ENCODE results near the gene ROBO1. TPM values are rescaled to one million over a fixed set of nuclear protein-coding genes. Genes with fewer than 3 reads are reported as not detected.

ROBO1 gene
- total and polyA plus RNA-seq, 2 experiments from 2014 or later = 29.3 to 171 TPM

DNA sequence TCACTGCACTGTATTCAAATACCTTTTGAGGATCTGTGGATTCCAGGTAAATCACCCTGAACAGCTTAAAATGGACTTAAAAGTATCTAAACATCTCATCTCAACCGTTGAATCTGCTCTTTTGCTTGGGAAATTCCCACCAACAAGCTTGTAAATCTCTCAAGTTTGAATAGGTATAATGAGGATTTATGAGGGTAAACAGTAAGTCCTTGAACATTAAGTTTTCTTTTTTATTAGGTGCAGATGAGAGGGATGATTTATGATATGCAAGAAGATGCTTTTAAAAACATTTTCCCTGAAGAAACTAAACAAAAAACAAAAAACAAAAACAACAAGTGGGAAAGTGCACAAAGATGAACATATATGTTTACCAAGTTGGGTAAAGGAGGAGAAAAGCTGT, 290.6 kb downstream of the ROBO1 start:
- DNase-seq (ENCODE audit: low read depth in 1 of 2, low spot score in 1 of 2) = no peak
- Histone ChIP-seq H3K27me3 (no peaks in the 10 kb centered on the region), H3K9me3 (ENCODE audit: low read depth) (no peaks in the 10 kb centered on the region), H3K4me1 (ENCODE audit: low read depth) (no peaks in the 10 kb centered on the region), H3K27ac (no peak overlapping the region), H3K4me3 (no peak overlapping the region), H3K36me3 (no peaks in the 10 kb centered on the region)
- TF ChIP-seq, protein P1, sequence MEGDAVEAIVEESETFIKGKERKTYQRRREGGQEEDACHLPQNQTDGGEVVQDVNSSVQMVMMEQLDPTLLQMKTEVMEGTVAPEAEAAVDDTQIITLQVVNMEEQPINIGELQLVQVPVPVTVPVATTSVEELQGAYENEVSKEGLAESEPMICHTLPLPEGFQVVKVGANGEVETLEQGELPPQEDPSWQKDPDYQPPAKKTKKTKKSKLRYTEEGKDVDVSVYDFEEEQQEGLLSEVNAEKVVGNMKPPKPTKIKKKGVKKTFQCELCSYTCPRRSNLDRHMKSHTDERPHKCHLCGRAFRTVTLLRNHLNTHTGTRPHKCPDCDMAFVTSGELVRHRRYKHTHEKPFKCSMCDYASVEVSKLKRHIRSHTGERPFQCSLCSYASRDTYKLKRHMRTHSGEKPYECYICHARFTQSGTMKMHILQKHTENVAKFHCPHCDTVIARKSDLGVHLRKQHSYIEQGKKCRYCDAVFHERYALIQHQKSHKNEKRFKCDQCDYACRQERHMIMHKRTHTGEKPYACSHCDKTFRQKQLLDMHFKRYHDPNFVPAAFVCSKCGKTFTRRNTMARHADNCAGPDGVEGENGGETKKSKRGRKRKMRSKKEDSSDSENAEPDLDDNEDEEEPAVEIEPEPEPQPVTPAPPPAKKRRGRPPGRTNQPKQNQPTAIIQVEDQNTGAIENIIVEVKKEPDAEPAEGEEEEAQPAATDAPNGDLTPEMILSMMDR (IDR thresholded peaks at IDR 0.05; ENCODE audit: low read depth, low read length) = no peak

DNA sequence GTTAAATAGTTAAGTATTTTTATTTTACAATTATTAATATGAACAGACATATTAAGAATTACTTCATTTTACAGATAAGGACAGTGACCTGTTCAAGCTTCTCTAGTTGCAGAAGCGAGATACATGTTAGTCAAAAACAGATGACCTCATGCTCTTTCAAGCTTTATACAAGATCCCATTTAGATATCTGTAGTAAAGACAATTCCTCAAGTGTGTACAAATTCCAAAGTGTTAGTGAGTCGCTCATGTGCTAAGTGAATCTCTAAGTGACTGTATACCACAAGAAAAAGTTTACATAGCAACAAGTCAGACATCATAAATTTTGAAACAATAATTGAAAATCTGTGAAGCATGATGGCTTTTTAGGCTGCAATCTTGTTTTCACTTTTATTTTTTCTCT, 293.8 kb downstream of the ROBO1 start:
- H3K36me3 ChIP-seq = no peaks in the 10 kb centered on the region
- no peak overlapping the region for H3K4me3 ChIP-seq
- TF ChIP-seq, protein P1 (IDR thresholded peaks at IDR 0.05; ENCODE audit: low read depth, low read length) = no peak

DNA sequence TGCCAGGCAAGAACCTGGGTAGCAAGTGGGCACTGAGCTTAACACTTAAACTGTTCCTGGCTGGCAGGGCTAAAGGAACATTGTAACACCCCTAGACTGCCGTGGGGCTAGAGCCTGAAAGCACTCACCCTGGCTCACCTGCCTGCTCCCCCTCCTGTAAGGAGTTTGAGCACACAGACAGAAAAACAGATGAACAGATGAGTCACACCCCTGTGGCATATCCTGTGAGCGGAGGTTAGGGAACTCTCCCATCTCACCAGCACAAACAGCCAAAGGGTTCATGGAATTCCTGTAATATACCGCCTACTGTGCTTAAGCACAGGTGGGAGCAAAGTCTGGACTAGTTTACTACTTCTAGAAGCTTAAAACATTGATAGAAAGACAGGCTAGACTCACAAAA, 300.1 kb downstream of the ROBO1 start:
- no peak for DNase-seq (ENCODE audit: low read depth in 1 of 2, low spot score in 1 of 2)
- TF ChIP-seq, protein P1 (IDR thresholded peaks at IDR 0.05; ENCODE audit: low read depth, low read length) = no peak
- H3K27ac ChIP-seq = no peak overlapping the region

More for the DNA sequence above, 293.8 kb downstream of the ROBO1 start:
- no peak for DNase-seq (ENCODE audit: low read depth in 1 of 2, low spot score in 1 of 2)
- Histone ChIP-seq H3K4me1 (ENCODE audit: low read depth) (no peaks in the 10 kb centered on the region), H3K9me3 (ENCODE audit: low read depth) (no peaks in the 10 kb centered on the region), H3K27ac (no peak overlapping the region), H3K27me3 (no peaks in the 10 kb centered on the region)

DNA sequence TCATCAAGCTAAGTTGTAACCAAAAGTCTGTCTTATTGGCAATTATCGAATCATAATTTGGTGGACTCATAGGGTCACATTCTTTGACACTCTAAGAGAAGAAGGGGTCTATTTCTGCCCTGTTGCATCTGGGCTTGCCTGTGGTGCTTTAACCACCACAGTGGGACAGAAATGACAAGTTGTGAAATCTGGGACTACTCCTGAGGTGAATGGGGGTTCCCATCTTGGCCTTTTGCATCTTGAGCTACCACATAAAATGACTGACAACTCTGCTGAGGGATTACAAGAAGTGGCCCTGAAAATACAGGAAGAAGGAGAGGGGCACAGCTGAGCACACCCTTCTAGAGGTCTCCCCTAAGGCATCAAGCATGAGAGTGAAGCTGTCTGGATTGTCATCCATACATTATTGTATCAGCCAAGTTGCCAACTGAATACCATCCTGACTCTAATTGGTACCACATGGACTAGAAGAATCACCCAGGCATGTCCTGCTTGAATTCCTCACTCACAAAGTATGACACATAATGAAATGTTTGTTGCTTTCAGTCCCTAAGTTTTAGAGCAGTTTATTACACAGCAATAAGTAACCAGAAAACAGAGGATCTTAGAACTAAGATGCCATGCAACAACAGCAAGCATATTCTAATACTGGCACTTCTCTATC, 306.5 kb downstream of the ROBO1 start:
- H3K4me1 ChIP-seq (ENCODE audit: low read depth) = no peaks in the 10 kb centered on the region
- H3K27me3 ChIP-seq = no peaks in the 10 kb centered on the region
- DNase-seq (ENCODE audit: low read depth in 1 of 2, low spot score in 1 of 2) = no peak
- H3K36me3 ChIP-seq = no peaks in the 10 kb centered on the region
- no peak overlapping the region for H3K27ac ChIP-seq
- TF ChIP-seq, protein P1 (IDR thresholded peaks at IDR 0.05; ENCODE audit: low read depth, low read length) = no peak
- no peaks in the 10 kb centered on the region for H3K9me3 ChIP-seq (ENCODE audit: low read depth)
- H3K4me3 ChIP-seq = no peak overlapping the region

More for the DNA sequence above, 300.1 kb downstream of the ROBO1 start:
- no peaks in the 10 kb centered on the region for H3K36me3 ChIP-seq
- H3K4me3 ChIP-seq = no peak overlapping the region
- H3K4me1 ChIP-seq (ENCODE audit: low read depth) = no peaks in the 10 kb centered on the region
- no peaks in the 10 kb centered on the region for H3K9me3 ChIP-seq (ENCODE audit: low read depth)
- H3K27me3 ChIP-seq = no peaks in the 10 kb centered on the region

DNA sequence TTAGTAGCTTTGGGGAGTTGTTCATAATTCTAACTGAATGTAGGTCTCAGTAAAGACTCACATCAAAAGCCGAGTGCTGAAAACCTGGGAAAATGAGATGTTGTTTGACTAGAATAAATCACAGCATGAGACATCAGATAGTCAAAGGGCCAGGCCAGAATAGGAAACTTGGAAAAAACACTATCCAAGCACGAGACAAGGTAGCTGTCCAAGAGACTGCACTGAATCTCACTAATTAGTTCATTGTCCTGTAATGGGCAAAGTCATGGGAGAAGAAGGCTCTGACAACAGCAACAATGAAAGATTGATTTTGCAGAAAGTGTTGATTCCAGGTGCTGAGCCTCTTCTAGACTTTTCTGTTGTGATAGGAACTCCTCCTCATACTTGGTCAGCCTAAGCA, 314.2 kb downstream of the ROBO1 start:
- no peaks in the 10 kb centered on the region for H3K4me1 ChIP-seq (ENCODE audit: low read depth)
- H3K27ac ChIP-seq = no peak overlapping the region
- H3K4me3 ChIP-seq = no peak overlapping the region
- no peaks in the 10 kb centered on the region for H3K27me3 ChIP-seq
- TF ChIP-seq, protein P1 (IDR thresholded peaks at IDR 0.05; ENCODE audit: low read depth, low read length) = no peak
- H3K36me3 ChIP-seq = no peaks in the 10 kb centered on the region
- H3K9me3 ChIP-seq (ENCODE audit: low read depth) = no peaks in the 10 kb centered on the region
- no peak for DNase-seq (ENCODE audit: low read depth in 1 of 2, low spot score in 1 of 2)

All from cardiac muscle cell (in vitro differentiated cells and primary cell).